IPS-20b (cell line): Measurements from ENCODE around the gene SEMA6C.

ENCODE experiments used
- H3K27ac ChIP-seq: one replicate; pipeline ENCODE4 v1.5.1; 2013; ENCODE audit warnings: low read length
- H3K27me3 ChIP-seq: 2 replicates; pipeline ENCODE4 v1.6.1; 2013; ENCODE audit warnings: mild to moderate bottlenecking, low read length, inconsistent platforms; ENCODE audit not compliant: insufficient read depth
- H3K36me3 ChIP-seq: 2 replicates; pipeline ENCODE4 v1.6.1; 2013; ENCODE audit warnings: low read depth, mild to moderate bottlenecking, inconsistent platforms, low read length, moderate library complexity; ENCODE audit not compliant: insufficient read depth
- H3K4me1 ChIP-seq: 2 replicates; pipeline ENCODE4 v1.6.1; 2013; ENCODE audit warnings: mild to moderate bottlenecking, control low read depth, inconsistent platforms, low read length, moderate library complexity; ENCODE audit not compliant: insufficient read depth
- H3K4me3 ChIP-seq: 2 replicates; pipeline ENCODE4 v1.5.1; 2013; ENCODE audit warnings: mild to moderate bottlenecking, low read length, inconsistent platforms
- H3K9ac ChIP-seq: 2 replicates; pipeline ENCODE4 v1.6.1; 2013; ENCODE audit warnings: low read depth, mild to moderate bottlenecking, inconsistent platforms, low read length, moderate library complexity
- H3K9me3 ChIP-seq: 2 replicates; pipeline ENCODE4 v1.6.1; 2013; ENCODE audit warnings: mild to moderate bottlenecking, low read depth, low read length, inconsistent platforms; ENCODE audit not compliant: insufficient read depth

The SEMA6C gene

GRCh38 chr1:151175863-151176262 is 29.4 kb upstream of the SEMA6C start, which contains the start of gene TMOD4:
TMOD4 (minus strand) TSS chr1:151175981; CDS start chr1:151174875, 1,106 bp downstream.
- Histone ChIP-seq H3K36me3 (peaks cover 63% of the 10 kb centered on the region), H3K9me3 (no peaks in the 10 kb centered on the region), H3K4me3 (no peak within 1 kb of the TSS), H3K27me3 (no peaks in the 10 kb centered on the region), H3K9ac (no peak within 1 kb of the TSS), H3K27ac (no peak within 1 kb of the TSS), H3K4me1 (no peaks in the 10 kb centered on the region)

DNA sequence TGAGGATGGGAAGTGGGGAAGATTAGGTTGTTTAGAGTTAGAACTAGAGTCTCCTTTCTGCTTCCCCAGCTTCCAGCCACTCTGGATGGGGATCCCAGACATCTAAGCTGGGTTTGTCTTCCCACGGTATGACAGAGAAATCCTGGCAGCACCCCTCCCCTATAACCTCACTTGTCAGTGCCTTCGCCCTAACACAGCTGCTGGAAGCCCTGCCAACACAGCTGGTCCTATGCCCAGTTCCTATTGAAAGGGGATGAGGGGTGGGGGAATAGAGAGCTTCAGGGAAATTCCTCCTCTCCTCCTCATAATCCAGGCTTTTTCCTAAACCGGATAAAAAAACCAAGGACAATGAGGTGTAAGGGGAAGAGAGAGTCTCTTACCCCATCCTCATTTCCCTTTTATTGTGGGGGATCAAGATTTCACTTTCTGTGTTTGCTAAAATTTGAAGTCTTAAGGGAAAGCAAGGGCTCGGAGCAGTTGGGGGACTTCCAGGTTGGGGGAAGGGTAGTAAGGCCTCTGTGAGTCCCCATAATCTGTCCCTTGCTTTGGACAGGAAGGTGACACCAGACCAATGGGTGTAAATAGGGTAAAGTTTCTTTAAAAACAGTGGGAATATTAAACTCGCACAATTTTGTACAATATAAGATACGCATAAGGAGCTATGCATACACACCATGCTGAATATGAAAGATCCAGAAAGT is 28.8 kb upstream of the SEMA6C start:
- no peaks in the 10 kb centered on the region for H3K4me1 ChIP-seq
- H3K27ac ChIP-seq = no peak overlapping the region
- H3K4me3 ChIP-seq = no peak overlapping the region
- H3K9ac ChIP-seq = no peak overlapping the region
- H3K27me3 ChIP-seq = no peaks in the 10 kb centered on the region
- H3K36me3 ChIP-seq = peaks cover 59% of the 10 kb centered on the region
- H3K9me3 ChIP-seq = no peaks in the 10 kb centered on the region

DNA sequence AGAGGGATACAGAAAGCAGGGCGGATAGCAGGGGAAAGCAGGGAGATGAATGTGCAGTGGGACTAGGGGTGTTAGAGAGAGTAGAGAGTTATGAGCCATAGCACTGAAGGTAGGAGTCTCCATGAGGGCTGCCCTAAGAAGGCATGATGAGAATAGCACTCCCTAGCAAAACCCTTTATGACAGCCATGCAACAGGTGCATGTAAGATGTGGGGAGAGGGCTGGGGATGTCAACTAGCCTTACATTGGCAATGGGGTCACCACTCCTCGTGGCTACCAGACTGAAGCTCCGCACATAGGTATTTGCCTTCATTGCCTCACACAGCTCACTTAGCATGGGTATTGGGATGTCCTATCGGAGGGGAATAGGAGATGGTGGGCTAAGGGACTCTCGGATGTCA is 24.8 kb upstream of the SEMA6C start:
- 0 out of 2 replicates have a peak, but pooled peaks cover 3% of the 10 kb centered on the region for H3K4me1 ChIP-seq
- H3K27ac ChIP-seq = no peak overlapping the region
- peaks cover 52% of the 10 kb centered on the region for H3K36me3 ChIP-seq
- H3K9ac ChIP-seq = no peak overlapping the region
- no peaks in the 10 kb centered on the region for H3K27me3 ChIP-seq
- no peaks in the 10 kb centered on the region for H3K9me3 ChIP-seq
- no peak overlapping the region for H3K4me3 ChIP-seq

GRCh38 chr1:151167116-151167515 is 20.7 kb upstream of the SEMA6C start:
- Histone ChIP-seq H3K27ac (no peak overlapping the region), H3K4me3 (peak overlapping the region; percentile 98), H3K9ac (peak overlapping the region; percentile 96; the same call in 1 of the 2 replicates), H3K4me1 (0 out of 2 replicates have a peak, but pooled peaks cover 9% of the 10 kb centered on the region), H3K27me3 (no peaks in the 10 kb centered on the region), H3K9me3 (no peaks in the 10 kb centered on the region), H3K36me3 (peaks cover 32% of the 10 kb centered on the region)

DNA sequence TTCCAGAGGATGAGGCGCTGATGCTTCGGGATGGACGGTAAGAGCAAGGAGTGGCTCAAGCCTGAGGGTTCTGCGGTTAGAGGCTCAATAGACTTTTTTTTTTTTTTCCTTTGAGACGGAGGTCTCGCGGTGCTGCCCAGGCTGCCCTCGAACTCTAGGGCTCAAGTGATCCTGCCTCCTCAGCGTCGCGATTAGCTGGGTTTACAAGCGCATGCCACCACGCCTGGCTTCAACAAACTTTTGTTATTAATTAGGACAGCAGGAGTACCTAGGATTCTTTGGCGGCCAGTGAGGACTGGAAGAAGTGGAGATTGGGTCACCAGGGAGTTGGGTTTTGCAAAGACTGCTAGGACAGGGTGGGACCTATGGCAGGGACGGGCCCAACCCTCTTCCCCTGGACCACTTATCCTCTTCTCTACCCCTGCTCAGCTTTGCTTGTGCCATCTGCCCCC is 20.1 kb upstream of the SEMA6C start:
- H3K36me3 ChIP-seq = peaks cover 32% of the 10 kb centered on the region
- peak overlapping the region; percentile 96 for H3K9ac ChIP-seq
- no peaks in the 10 kb centered on the region for H3K27me3 ChIP-seq
- peak overlapping the region; percentile 98 for H3K4me3 ChIP-seq
- H3K4me1 ChIP-seq = 0 out of 2 replicates have a peak, but pooled peaks cover 9% of the 10 kb centered on the region
- no peaks in the 10 kb centered on the region for H3K9me3 ChIP-seq
- peak overlapping the region; percentile 63 for H3K27ac ChIP-seq

DNA sequence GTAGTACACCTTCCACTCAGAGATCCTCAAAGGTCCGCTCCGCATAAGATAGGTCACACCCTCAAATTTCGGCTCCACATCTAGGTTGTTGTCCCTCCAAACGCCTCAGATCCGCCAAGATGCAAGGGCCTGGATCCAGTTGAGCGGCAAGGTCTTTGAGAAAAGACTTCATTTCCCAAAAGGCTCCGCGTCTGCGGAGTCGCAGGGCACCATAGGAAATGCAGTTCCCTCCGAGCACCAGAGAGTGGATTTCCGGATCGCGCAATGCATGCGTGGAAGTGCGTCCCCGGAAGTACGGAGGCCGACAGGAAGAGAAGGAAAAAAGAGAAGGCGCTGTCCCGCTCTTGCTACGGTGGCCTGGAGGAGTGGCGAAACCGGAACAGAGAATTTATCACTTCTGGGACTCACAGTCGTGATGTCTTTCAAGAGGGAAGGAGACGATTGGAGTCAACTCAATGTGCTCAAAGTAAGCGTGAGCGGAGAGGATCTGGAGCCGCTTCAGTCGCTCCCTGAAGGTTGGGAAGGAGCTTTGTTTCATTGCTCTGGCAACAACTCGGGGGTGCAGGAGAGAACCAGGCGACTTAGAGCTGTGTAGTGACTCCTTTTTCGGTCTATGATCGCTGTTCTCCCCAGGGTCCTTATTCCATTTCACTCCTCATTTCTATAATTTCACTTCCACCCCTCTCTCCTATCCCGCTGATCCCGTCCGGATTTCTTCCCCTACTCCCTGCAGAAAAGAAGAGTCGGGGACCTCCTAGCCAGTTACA is 19.5 kb upstream of the SEMA6C start, which contains the start of the genes LYSMD1 and SCNM1:
LYSMD1 (minus strand) TSS at position 165 of the 767 bp plus-strand sequence. CDS start 644 bp downstream, outside the sequence.
SCNM1 (plus strand) TSS at position 407 of the 767 bp plus-strand sequence; CDS start at position 416, 9 bp downstream.
- peaks cover 32% of the 10 kb centered on the region for H3K36me3 ChIP-seq
- peak within 1 kb of the TSS; percentile 84 for H3K27ac ChIP-seq
- H3K4me3 ChIP-seq = peak within 1 kb of the TSS; percentile 98
- H3K9ac ChIP-seq = peak within 1 kb of the TSS; percentile 96
- no peaks in the 10 kb centered on the region for H3K9me3 ChIP-seq
- H3K27me3 ChIP-seq = no peaks in the 10 kb centered on the region
- 0 out of 2 replicates have a peak, but pooled peaks cover 9% of the 10 kb centered on the region for H3K4me1 ChIP-seq

- H3K27me3 ChIP-seq = no peaks in the 10 kb centered on the region
- H3K4me1 ChIP-seq = 0 out of 2 replicates have a peak, but pooled peaks cover 9% of the 10 kb centered on the region
- H3K9ac ChIP-seq = peak overlapping the region; percentile 96; the same call in 1 of the 2 replicates
- peak overlapping the region; percentile 98 for H3K4me3 ChIP-seq
- H3K27ac ChIP-seq = peak overlapping the region; percentile 84
- H3K9me3 ChIP-seq = no peaks in the 10 kb centered on the region
- H3K36me3 ChIP-seq = peaks cover 37% of the 10 kb centered on the region
Observed at GRCh38 chr1:151165281-151165737, 18.9 kb upstream of the SEMA6C start.

- Histone ChIP-seq H3K27me3 (no peaks in the 10 kb centered on the region), H3K27ac (no peak overlapping the region), H3K4me3 (peak overlapping the region; percentile 98), H3K36me3 (peaks cover 32% of the 10 kb centered on the region), H3K4me1 (0 out of 2 replicates have a peak, but pooled peaks cover 9% of the 10 kb centered on the region), H3K9me3 (no peaks in the 10 kb centered on the region), H3K9ac (peak overlapping the region; percentile 96; the same call in 1 of the 2 replicates)
Observed at GRCh38 chr1:151164732-151165280, 18.4 kb upstream of the SEMA6C start.

GRCh38 chr1:151159373-151159772 is 12.9 kb upstream of the SEMA6C start:
- no peaks in the 10 kb centered on the region for H3K9me3 ChIP-seq
- H3K9ac ChIP-seq = no peak overlapping the region
- no peak overlapping the region for H3K4me3 ChIP-seq
- H3K4me1 ChIP-seq = 0 out of 2 replicates have a peak, but pooled peaks cover under 1% of the 10 kb centered on the region
- peaks cover 17% of the 10 kb centered on the region for H3K36me3 ChIP-seq
- H3K27me3 ChIP-seq = no peaks in the 10 kb centered on the region
- H3K27ac ChIP-seq = no peak overlapping the region

- no peak overlapping the region for H3K4me3 ChIP-seq
- no peaks in the 10 kb centered on the region for H3K9me3 ChIP-seq
- no peaks in the 10 kb centered on the region for H3K27me3 ChIP-seq
- no peaks in the 10 kb centered on the region for H3K4me1 ChIP-seq
- H3K9ac ChIP-seq = no peak overlapping the region
- H3K36me3 ChIP-seq = peaks cover 17% of the 10 kb centered on the region
- no peak overlapping the region for H3K27ac ChIP-seq
Observed at GRCh38 chr1:151158751-151159251, 12.4 kb upstream of the SEMA6C start.

DNA sequence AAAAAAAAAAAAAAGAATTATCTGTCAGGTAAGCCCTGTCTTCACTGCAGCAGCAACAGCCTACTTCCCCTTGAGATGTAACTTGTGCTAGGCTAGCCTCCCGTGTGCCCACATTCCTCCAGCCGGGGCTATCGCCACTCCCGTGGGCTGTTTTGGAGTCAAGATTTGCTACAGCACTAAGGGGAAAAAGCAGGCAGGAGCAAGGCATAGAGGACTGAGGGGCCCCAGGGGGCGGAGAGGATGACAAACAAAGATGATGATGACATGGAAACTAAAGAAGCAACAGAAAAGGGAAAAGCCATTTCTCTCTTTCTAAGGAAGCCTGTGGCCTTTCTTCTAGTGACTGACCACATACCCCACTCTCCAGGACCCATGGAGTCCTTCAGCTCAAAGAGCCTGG is 11.9 kb upstream of the SEMA6C start:
- no peak overlapping the region for H3K4me3 ChIP-seq
- H3K9ac ChIP-seq = no peak overlapping the region

More for the DNA sequence above, 11.9 kb upstream of the SEMA6C start:
- Histone ChIP-seq H3K4me1 (no peaks in the 10 kb centered on the region), H3K9me3 (no peaks in the 10 kb centered on the region), H3K27me3 (no peaks in the 10 kb centered on the region), H3K36me3 (peaks cover 17% of the 10 kb centered on the region), H3K27ac (no peak overlapping the region)
